ENCODE measurements around the gene LAMC3.

Gene LAMC3

GRCh38 chr9:130994135-130995085 is 14.6 kb upstream of the LAMC3 start:
- Histone ChIP-seq H3K4me1 (ENCODE audit: low read depth, poor library complexity, severe bottlenecking) (no peaks in the 10 kb centered on the region), H3K27me3 (ENCODE audit: insufficient read depth, low read depth) (peaks cover 88% of the 10 kb centered on the region)

GRCh38 chr9:130995086-130996011 is 13.6 kb upstream of the LAMC3 start:
- Histone ChIP-seq H3K27me3 (ENCODE audit: insufficient read depth, low read depth) (peaks cover 88% of the 10 kb centered on the region), H2AFZ (ENCODE audit: low read depth) (no peak overlapping the region), H3K9ac (no peak overlapping the region), H3K79me2 (ENCODE audit: insufficient read depth, low read depth) (no peaks in the 10 kb centered on the region), H3K36me3 (ENCODE audit: insufficient read depth) (no peaks in the 10 kb centered on the region), H3K4me3 (IDR thresholded peaks at IDR 0.05; ENCODE audit: insufficient read depth, low read depth, low read length) (no peak overlapping the region), H4K20me1 (ENCODE audit: insufficient read depth) (no peaks in the 10 kb centered on the region), H3K27ac (no peak overlapping the region), H3K4me1 (ENCODE audit: low read depth, poor library complexity, severe bottlenecking) (no peaks in the 10 kb centered on the region), H3K4me2 (no peak overlapping the region)
- no peak for TF ChIP-seq CTCF (conservative IDR thresholded peaks at IDR 0.05; ENCODE audit: low read depth, low read length)

More at GRCh38 chr9:130994135-130995085, 14.6 kb upstream of the LAMC3 start:
- Histone ChIP-seq H4K20me1 (ENCODE audit: insufficient read depth) (no peaks in the 10 kb centered on the region), H3K9ac (no peak overlapping the region), H3K36me3 (ENCODE audit: insufficient read depth) (no peaks in the 10 kb centered on the region), H3K27ac (no peak overlapping the region), H3K4me3 (IDR thresholded peaks at IDR 0.05; ENCODE audit: insufficient read depth, low read depth, low read length) (no peak overlapping the region), H3K79me2 (ENCODE audit: insufficient read depth, low read depth) (no peaks in the 10 kb centered on the region), H2AFZ (ENCODE audit: low read depth) (no peak overlapping the region), H3K4me2 (no peak overlapping the region)
- no peak for TF ChIP-seq CTCF (conservative IDR thresholded peaks at IDR 0.05; ENCODE audit: low read depth, low read length)

- Histone ChIP-seq H3K9ac (no peak overlapping the region), H3K27me3 (ENCODE audit: insufficient read depth, low read depth) (peaks cover 88% of the 10 kb centered on the region)
- TF ChIP-seq CTCF (conservative IDR thresholded peaks at IDR 0.05; ENCODE audit: low read depth, low read length), result no peak
These were observed 12.8 kb upstream of the LAMC3 start for GRCh38 chr9:130996205-130996604.

GRCh38 chr9:130996676-130997394 is 12.1 kb upstream of the LAMC3 start:
- Histone ChIP-seq H3K27me3 (ENCODE audit: insufficient read depth, low read depth) (peaks cover 88% of the 10 kb centered on the region), H3K4me3 (IDR thresholded peaks at IDR 0.05; ENCODE audit: insufficient read depth, low read depth, low read length) (no peak overlapping the region), H3K36me3 (ENCODE audit: insufficient read depth) (no peaks in the 10 kb centered on the region), H2AFZ (ENCODE audit: low read depth) (no peak overlapping the region), H3K4me1 (ENCODE audit: low read depth, poor library complexity, severe bottlenecking) (no peaks in the 10 kb centered on the region), H3K4me2 (no peak overlapping the region), H3K79me2 (ENCODE audit: insufficient read depth, low read depth) (no peaks in the 10 kb centered on the region), H3K9ac (no peak overlapping the region), H3K27ac (no peak overlapping the region), H4K20me1 (ENCODE audit: insufficient read depth) (no peaks in the 10 kb centered on the region)
- no peak for TF ChIP-seq CTCF (conservative IDR thresholded peaks at IDR 0.05; ENCODE audit: low read depth, low read length)

More at GRCh38 chr9:130996205-130996604, 12.8 kb upstream of the LAMC3 start:
- no peaks in the 10 kb centered on the region for H3K36me3 ChIP-seq (ENCODE audit: insufficient read depth)
- no peak overlapping the region for H2AFZ ChIP-seq (ENCODE audit: low read depth)
- H3K27ac ChIP-seq, result no peak overlapping the region
- H3K4me1 ChIP-seq (ENCODE audit: low read depth, poor library complexity, severe bottlenecking), result no peaks in the 10 kb centered on the region
- no peaks in the 10 kb centered on the region for H3K79me2 ChIP-seq (ENCODE audit: insufficient read depth, low read depth)
- H4K20me1 ChIP-seq (ENCODE audit: insufficient read depth), result no peaks in the 10 kb centered on the region
- no peak overlapping the region for H3K4me2 ChIP-seq
- no peak overlapping the region for H3K4me3 ChIP-seq (IDR thresholded peaks at IDR 0.05; ENCODE audit: insufficient read depth, low read depth, low read length)

All from KMS-11 (cell line).